HepG2 (cell line): ENCODE results near the gene COA4. TPM values are rescaled to one million over a fixed set of nuclear protein-coding genes. Genes with fewer than 3 reads are reported as not detected.

ENCODE experiments used
- ATAC-seq: fragments of 200-7000 bp; cut with Tn5 transposase; 3 replicates; pipeline ENCODE4 v1.9.1; 2020; ENCODE audit warnings: mild to moderate bottlenecking, moderate library complexity
- BruUV-seq: library from RNA; stranded (reverse); fragments of 400-500 nt; replicated peaks from 2 replicates; lab custom pipeline; 2021; lab: Mats Ljungman, UMichigan
- CTCF ChIA-PET: fragments of 300-600 bp; formaldehyde crosslinking; extraction: SDS; loops from one replicate; lab custom pipeline; 2021; ENCODE audit warnings: low total read pairs, inconsistent platforms, low intra/inter-chr PET ratio; lab: Yijun Ruan, JAX
- POLR2A ChIA-PET: fragments of 350-600 bp; sonication (Branson Sonifier 250); formaldehyde crosslinking; loops from one replicate; lab custom pipeline; 2020; ENCODE audit warnings: antibody characterized with exemption, inconsistent platforms; lab: Yijun Ruan, JAX
- DNase-seq: peaks from one replicate; pipeline ENCODE4 v3.0.0-alpha.2; 2015; ENCODE audit warnings: low spot score
- FAIRE-seq: peaks from 3 replicates; lab custom pipeline; 2011; peaks lifted over from hg19 to GRCh38; lab: Jason Lieb, UNC
- H2AFZ ChIP-seq: one replicate; pipeline ENCODE4 v1.6.1; 2011; ENCODE audit warnings: low read length, inconsistent platforms
- H3K27ac ChIP-seq: fragments of 300-600 bp; 3 replicates; pipeline ENCODE4 v1.8.0; 2011; ENCODE audit warnings: mixed run types, mild to moderate bottlenecking, mixed read lengths, low read length, inconsistent platforms; ENCODE audit not compliant: insufficient read depth; ENCODE audit errors: extremely low read length
- H3K27me3 ChIP-seq, 2 experiments: fragments of 200-600 bp in 1 of 2; 2 replicates in 1 of 2; 3 replicates in 1 of 2; pipeline versions ENCODE4 v1.6.0 to v1.8.0; 2011; ENCODE audit warnings: low read length in 2 of 2, mild to moderate bottlenecking in 2 of 2, moderate library complexity in 2 of 2, inconsistent platforms in 1 of 2; ENCODE audit not compliant: insufficient read depth in 2 of 2, control insufficient read depth in 1 of 2
- H3K36me3 ChIP-seq, 2 experiments: fragments of 200-600 bp in 1 of 2; replicated peaks in 1 of 2; 2 replicates in 1 of 2; 3 replicates in 1 of 2; pipeline versions ENCODE4 v1.5.1 to v1.8.0; 2011; ENCODE audit warnings: low read length in 2 of 2, inconsistent platforms in 1 of 2; ENCODE audit not compliant: insufficient read depth in 2 of 2, control insufficient read depth in 1 of 2
- H3K4me1 ChIP-seq: 2 replicates; pipeline ENCODE4 v1.5.1; 2012; ENCODE audit warnings: low read length, inconsistent platforms; ENCODE audit not compliant: insufficient read depth
- H3K4me2 ChIP-seq: 2 replicates; pipeline ENCODE4 v1.6.0; 2011; ENCODE audit warnings: low read depth, low read length, inconsistent platforms
- H3K4me3 ChIP-seq, 3 experiments: fragments of 200-600 bp in 1 of 3; sonication (generic), shearing (Covaris generic) in 1 of 3; replicated peaks in 1 of 3; 2 replicates each; pipeline ENCODE4 v1.5.1; 2011 to 2016; ENCODE audit warnings: low read length in 3 of 3, inconsistent platforms in 2 of 3, low read depth in 2 of 3, mild to moderate bottlenecking in 2 of 3, control low read depth in 1 of 3, mixed read lengths in 1 of 3; ENCODE audit not compliant: insufficient read depth in 1 of 3
- H3K79me2 ChIP-seq: one replicate; pipeline ENCODE4 v1.6.1; 2011; ENCODE audit warnings: low read length, inconsistent platforms; ENCODE audit not compliant: insufficient read depth
- H3K9ac ChIP-seq: 2 replicates; pipeline ENCODE4 v1.6.0; 2011; ENCODE audit warnings: mild to moderate bottlenecking, low read depth, low read length, inconsistent platforms; ENCODE audit not compliant: insufficient read depth
- H3K9me3 ChIP-seq: 2 replicates; pipeline ENCODE4 v1.5.1; 2012; ENCODE audit warnings: mild to moderate bottlenecking, low read length
- H4K20me1 ChIP-seq: 2 replicates; pipeline ENCODE4 v1.6.0; 2011; ENCODE audit warnings: inconsistent platforms, mild to moderate bottlenecking, low read length, moderate library complexity; ENCODE audit not compliant: insufficient read depth
- DRAP1 ChIP-seq: IDR thresholded peaks from 2 replicates; pipeline ENCODE4 v1.6.1; 2016; ENCODE audit warnings: missing genetic modification reagents, missing compliant biosample characterization
- GATAD1 ChIP-seq: IDR thresholded peaks from 2 replicates; pipeline ENCODE4 v1.6.1; 2016; ENCODE audit warnings: missing genetic modification reagents, missing compliant biosample characterization
- HNRNPL ChIP-seq: fragments of 200-400 bp; formaldehyde crosslinking; IDR thresholded peaks from 2 replicates; pipeline ENCODE4 v1.6.1; 2017; ENCODE audit warnings: mild to moderate bottlenecking, low read depth, low read length
- MIER2 ChIP-seq: IDR thresholded peaks from 2 replicates; pipeline ENCODE4 v1.6.1; 2016; ENCODE audit warnings: missing biosample characterization, missing genetic modification reagents
- TP53 ChIP-seq: sonication (generic); formaldehyde crosslinking; conservative IDR thresholded peaks from 2 replicates; pipeline ENCODE4 v1.4.0; 2020; ENCODE audit warnings: missing genetic modification reagents
- ZNF414 ChIP-seq: sonication (generic); formaldehyde crosslinking; IDR thresholded peaks from 2 replicates; pipeline ENCODE4 v1.5.0; 2020; ENCODE audit warnings: missing genetic modification reagents
- ZNF597 ChIP-seq: sonication (generic); formaldehyde crosslinking; IDR thresholded peaks from 2 replicates; pipeline ENCODE4 v1.5.0; 2020; ENCODE audit warnings: missing genetic modification reagents
- ZNF678 ChIP-seq: sonication (generic); formaldehyde crosslinking; IDR thresholded peaks from 2 replicates; pipeline ENCODE4 v1.4.0; 2020; ENCODE audit warnings: mild to moderate bottlenecking, missing genetic modification reagents
- WGBS: methylation state at CpG from one replicate; pipeline ENCODE4 v1.1.6; 2017; ENCODE audit warnings: low lambda C conversion rate; 5-methylcytosine and 5-hydroxymethylcytosine counted together
- in situ Hi-C: cut with HindIII; loops from 2 replicates; pipeline ENCODE4 v1.10.0; 2017; ENCODE audit warnings: low pct_unique_long_range_greater_than_20kb; ENCODE audit not compliant: extremely low pct_ligation_motif_present
- intact Hi-C: fragments of 100-400 bp; cut with micrococcal nuclease; formaldehyde crosslinking; loops from one replicate; pipeline ENCODE4 v1.10.0; 2022; ENCODE audit not compliant: unreplicated experiment
- polyA plus RNA-seq, 8 experiments: library from polyadenylated mRNA; depleted of rRNA in 3 of 8; stranded (reverse) in 7 of 8; unstranded in 1 of 8; fragments of >200 nt; fragmentation: Illumina TruSeq in 4 of 8; extraction: Trizol in 4 of 8; gene quantifications; 2 replicates each; pipeline versions ENCODE4 v1.2.1 to v1.2.3, GENCODE V29; 2011 to 2016; ENCODE audit warnings: low read depth in 4 of 8, missing spikeins in 1 of 8, mixed read lengths in 1 of 8; ENCODE audit not compliant: insufficient read depth in 1 of 8
- total RNA-seq, 5 experiments: library from RNA; depleted of rRNA; stranded (reverse); fragments of >200 nt; fragmentation: Illumina TruSeq; extraction: Trizol; gene quantifications; 2 replicates each; pipeline ENCODE4 v1.2.3, GENCODE V29; 2016; ENCODE audit warnings: low read depth in 1 of 5

The COA4 gene
- total and polyA plus RNA-seq, 2 of the 13 experiments (the other 11 are each of a cell fraction or from before 2014, with no cell fraction given), result 107 to 109 TPM

DNA sequence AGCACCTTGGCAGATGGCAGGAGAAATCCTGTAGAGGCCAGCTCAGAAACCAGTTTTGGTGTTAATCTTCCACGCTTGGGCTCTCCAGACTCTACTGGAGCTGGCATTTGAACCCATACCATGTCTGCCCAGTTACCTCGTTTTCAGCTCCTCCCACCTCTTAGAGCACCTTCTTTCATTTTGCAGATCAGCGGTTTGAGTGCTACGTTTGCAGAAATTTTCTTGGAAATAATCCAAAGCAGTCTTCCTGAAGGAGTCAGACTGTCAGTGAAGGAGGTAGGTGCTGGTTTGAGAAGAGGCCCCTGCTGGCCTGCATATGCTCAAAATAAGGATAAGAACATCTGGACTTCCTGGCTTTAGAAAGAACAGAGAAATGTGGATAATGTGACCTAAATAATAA is 13.7 kb downstream of the COA4 start:
- WGBS, result 96% methylated on average over 4 of the region's 4 CpGs
- Histone ChIP-seq H2AFZ (no peak overlapping the region), H3K9me3 (no peaks in the 10 kb centered on the region), H3K4me3 (no peak overlapping the region), H3K4me1 (peaks cover 18% of the 10 kb centered on the region), H4K20me1 (no peaks in the 10 kb centered on the region), H3K4me2 (no peak overlapping the region), H3K79me2 (no peaks in the 10 kb centered on the region), H3K9ac (no peak overlapping the region), H3K27me3 (no peaks in the 10 kb centered on the region), H3K36me3 (peaks cover 8 to 33% of the 10 kb centered on the region in 2 experiments; a peak in 4 of 5 replicates), H3K27ac (no peak overlapping the region)
- ChIA-PET POLR2A (no interaction called here), CTCF (no interaction called here)
- in situ Hi-C loops (no loop called here), intact Hi-C loops (no loop called here)
- ATAC-seq (no peak), FAIRE-seq (no peak), DNase-seq (no peak)
- TF ChIP-seq ZNF678, result no peak
- TF ChIP-seq GATAD1 (CRISPR knock-in tag), result no peak
- no peak for TF ChIP-seq DRAP1 (CRISPR knock-in tag)
- TF ChIP-seq TP53 (CRISPR knock-in tag), result no peak
- no peak for TF ChIP-seq MIER2 (CRISPR knock-in tag)
- no peak for TF ChIP-seq ZNF414
- no peak for TF ChIP-seq ZNF597 (CRISPR knock-in tag)
- no peak for TF ChIP-seq HNRNPL
- no TSS peak for BruUV-seq
